H1 (cell line): ENCODE data around the gene ADGRB3. TPM values are rescaled to one million over a fixed set of nuclear protein-coding genes. Genes with fewer than 3 reads are reported as not detected.
A peak's percentile ranks its signal among the peaks of the same experiment; 100 is the strongest.

Source experiments
- CTCF ChIA-PET: fragments of 300-600 bp; sonication (Branson Sonifier 250); formaldehyde crosslinking; loops from one replicate; lab custom pipeline; 2021; ENCODE audit not compliant: partially characterized antibody; lab: Charles Lee
- POLR2A ChIA-PET: fragments of 300-600 bp; sonication (Branson Sonifier 250); formaldehyde crosslinking; loops from one replicate; lab custom pipeline; 2021; ENCODE audit warnings: inconsistent platforms; ENCODE audit not compliant: partially characterized antibody; lab: Charles Lee
- DNase-seq, 2 experiments: peaks; one replicate each; pipeline versions ENCODE4 v3.0.0 to v3.0.0-alpha.2; 2010 to 2022; ENCODE audit warnings: low spot score in 2 of 2, low read depth in 1 of 2, mixed read lengths in 1 of 2
- FAIRE-seq: peaks from 2 replicates; lab custom pipeline; 2011; peaks lifted over from hg19 to GRCh38; lab: Jason Lieb, UNC
- H2AFZ ChIP-seq: 2 replicates; pipeline ENCODE4 v1.8.1; 2012; ENCODE audit warnings: low read length, inconsistent platforms
- H2AK5ac ChIP-seq: 2 replicates; pipeline ENCODE4 v1.6.1; 2013; ENCODE audit warnings: low read depth, low read length
- H2BK120ac ChIP-seq: replicated peaks from 2 replicates; pipeline ENCODE3; 2013; ENCODE audit warnings: low read depth, low read length, inconsistent platforms
- H2BK12ac ChIP-seq: 2 replicates; pipeline ENCODE4 v1.6.1; 2013; ENCODE audit warnings: low read depth, low read length
- H2BK15ac ChIP-seq: 2 replicates; pipeline ENCODE4 v1.6.1; 2013; ENCODE audit warnings: low read length
- H2BK20ac ChIP-seq: 2 replicates; pipeline ENCODE4 v1.6.1; 2013; ENCODE audit warnings: low read length
- H2BK5ac ChIP-seq: 2 replicates; pipeline ENCODE4 v1.6.1; 2013; ENCODE audit warnings: low read depth, low read length
- H3K14ac ChIP-seq: 2 replicates; pipeline ENCODE4 v1.6.1; 2013; ENCODE audit warnings: inconsistent platforms; ENCODE audit not compliant: insufficient read length
- H3K18ac ChIP-seq: 2 replicates; pipeline ENCODE4 v1.6.1; 2013; ENCODE audit warnings: low read length; ENCODE audit errors: extremely low read depth
- H3K23ac ChIP-seq: 2 replicates; pipeline ENCODE4 v1.6.1; 2013; ENCODE audit warnings: inconsistent platforms; ENCODE audit not compliant: insufficient read length
- H3K23me2 ChIP-seq: 2 replicates; pipeline ENCODE4 v1.6.1; 2013; ENCODE audit warnings: low read depth, low read length
- H3K27ac ChIP-seq: 2 replicates; pipeline ENCODE4 v1.6.1; 2011; ENCODE audit warnings: low read depth, low read length, inconsistent platforms
- H3K27me3 ChIP-seq, 4 experiments: replicated peaks in 1 of 4; 1 replicate in 1 of 4; 2 replicates in 3 of 4; pipeline versions ENCODE4 v1.6.1 to v1.8.1; 2011 to 2013; ENCODE audit warnings: low read length in 3 of 4, mild to moderate bottlenecking in 3 of 4, inconsistent platforms in 2 of 4, mixed read lengths in 2 of 4, moderate library complexity in 1 of 4; ENCODE audit not compliant: control insufficient read depth in 3 of 4, insufficient read depth in 3 of 4; ENCODE audit errors: extremely low read depth in 1 of 4
- H3K36me3 ChIP-seq, 4 experiments: 2 replicates each; pipeline versions ENCODE4 v1.6.1 to v1.8.1; 2011 to 2013; ENCODE audit warnings: mild to moderate bottlenecking in 4 of 4, low read length in 3 of 4, moderate library complexity in 2 of 4, control low read depth in 1 of 4, inconsistent platforms in 1 of 4; ENCODE audit not compliant: insufficient read depth in 4 of 4, control insufficient read depth in 2 of 4
- H3K4ac ChIP-seq: replicated peaks from 2 replicates; pipeline ENCODE3; 2013; ENCODE audit warnings: low read length, low read depth, mixed read lengths, inconsistent platforms; ENCODE audit not compliant: insufficient read length
- H3K4me1 ChIP-seq, 4 experiments: replicated peaks in 1 of 4; 1 replicate in 1 of 4; 2 replicates in 3 of 4; pipeline versions ENCODE4 v1.6.1 to v1.8.1; 2011 to 2013; ENCODE audit warnings: low read length in 3 of 4, inconsistent platforms in 2 of 4, mixed read lengths in 1 of 4; ENCODE audit not compliant: insufficient read depth in 4 of 4, control insufficient read depth in 3 of 4
- H3K4me2 ChIP-seq, 2 experiments: 2 replicates each; pipeline versions ENCODE4 v1.6.1 to v1.8.1; 2011 to 2013; ENCODE audit warnings: low read depth in 2 of 2, low read length in 2 of 2, control low read depth in 1 of 2, inconsistent platforms in 1 of 2, mild to moderate bottlenecking in 1 of 2; ENCODE audit not compliant: insufficient read depth in 1 of 2
- H3K4me3 ChIP-seq, 4 experiments: fragments of 200-600, 300-600 bp in 1 of 4; sonication (generic), shearing (Covaris generic), sonication (Bioruptor Twin) in 1 of 4; 2 replicates each; pipeline versions ENCODE4 v1.5.1 to v1.8.1; 2011 to 2016; ENCODE audit warnings: low read length in 4 of 4, low read depth in 3 of 4, control low read depth in 2 of 4, inconsistent platforms in 2 of 4, mild to moderate bottlenecking in 2 of 4, mixed read lengths in 1 of 4, moderate library complexity in 1 of 4; ENCODE audit not compliant: insufficient read depth in 2 of 4; ENCODE audit errors: extremely low read depth in 1 of 4
- H3K56ac ChIP-seq: replicated peaks from 2 replicates; pipeline ENCODE3; 2013; ENCODE audit warnings: low read depth, mild to moderate bottlenecking, mixed read lengths, low read length, inconsistent platforms; ENCODE audit not compliant: insufficient read length
- H3K79me1 ChIP-seq: 2 replicates; pipeline ENCODE4 v1.6.1; 2013; ENCODE audit warnings: low read depth, low read length, control low read depth
- H3K79me2 ChIP-seq, 2 experiments: 2 replicates each; pipeline versions ENCODE4 v1.6.1 to v1.8.1; 2012 to 2013; ENCODE audit warnings: low read length in 2 of 2, mild to moderate bottlenecking in 2 of 2, inconsistent platforms in 1 of 2; ENCODE audit not compliant: insufficient read depth in 2 of 2, control insufficient read depth in 1 of 2
- H3K9ac ChIP-seq, 4 experiments: replicated peaks in 1 of 4; 1 replicate in 1 of 4; 2 replicates in 3 of 4; pipeline versions ENCODE4 v1.6.1 to v1.8.1; 2011 to 2013; ENCODE audit warnings: low read depth in 3 of 4, low read length in 3 of 4, control low read depth in 2 of 4, mild to moderate bottlenecking in 2 of 4, moderate library complexity in 2 of 4, inconsistent platforms in 1 of 4; ENCODE audit errors: extremely low read depth in 1 of 4
- H3K9me3 ChIP-seq, 2 experiments: 2 replicates each; pipeline versions ENCODE4 v1.6.1 to v1.8.1; 2012 to 2013; ENCODE audit warnings: mild to moderate bottlenecking in 2 of 2, moderate library complexity in 2 of 2, control low read depth in 1 of 2, inconsistent platforms in 1 of 2, low read depth in 1 of 2, low read length in 1 of 2, mixed read lengths in 1 of 2; ENCODE audit not compliant: insufficient read depth in 2 of 2
- H4K20me1 ChIP-seq, 2 experiments: replicated peaks in 1 of 2; 2 replicates each; pipeline versions ENCODE3 to v1.8.1; 2011 to 2013; ENCODE audit warnings: inconsistent platforms in 2 of 2, low read length in 2 of 2, mild to moderate bottlenecking in 1 of 2; ENCODE audit not compliant: insufficient read depth in 2 of 2, control insufficient read depth in 1 of 2
- H4K5ac ChIP-seq: 2 replicates; pipeline ENCODE4 v1.6.1; 2013; ENCODE audit warnings: low read length, low read depth, mixed read lengths, inconsistent platforms; ENCODE audit not compliant: insufficient read length
- H4K8ac ChIP-seq: 2 replicates; pipeline ENCODE4 v1.8.0; 2013; ENCODE audit warnings: mild to moderate bottlenecking, moderate library complexity, low read length, inconsistent platforms; ENCODE audit not compliant: insufficient read depth; ENCODE audit errors: extremely low read depth
- H4K91ac ChIP-seq: replicated peaks from 2 replicates; pipeline ENCODE3; 2013; ENCODE audit warnings: low read length, mixed read lengths, inconsistent platforms; ENCODE audit not compliant: insufficient read length
- BCL11A ChIP-seq, 2 experiments: IDR thresholded peaks; one replicate each; pipeline ENCODE4 v1.6.1; 2011; ENCODE audit warnings: low read depth in 2 of 2, low read length in 2 of 2, mild to moderate bottlenecking in 2 of 2
- EGR1 ChIP-seq: IDR thresholded peaks from 2 replicates; pipeline ENCODE4 v1.6.1; 2011; ENCODE audit warnings: low read depth, low read length, borderline replicate concordance
- EP300 ChIP-seq, 2 experiments: IDR thresholded peaks; 1 replicate in 1 of 2; 2 replicates in 1 of 2; pipeline ENCODE4 v1.6.1; 2011 to 2012; ENCODE audit warnings: low read depth in 2 of 2, low read length in 2 of 2, mild to moderate bottlenecking in 2 of 2, borderline replicate concordance in 1 of 2, inconsistent platforms in 1 of 2, moderate library complexity in 1 of 2
- EZH2 ChIP-seq: fragments of 200-600 bp; sonication (generic); IDR thresholded peaks from 2 replicates; pipeline ENCODE4 v1.7.1; 2012; ENCODE audit warnings: low read depth, mild to moderate bottlenecking, moderate library complexity, low read length, inconsistent platforms; ENCODE audit not compliant: severe bottlenecking
- NRF1 ChIP-seq: IDR thresholded peaks from 2 replicates; pipeline ENCODE4 v1.6.1; 2011; ENCODE audit warnings: mild to moderate bottlenecking, low read depth, low read length, improper control_type of control experiment
- RFX5 ChIP-seq: IDR thresholded peaks from 2 replicates; pipeline ENCODE4 v1.6.1; 2011; ENCODE audit warnings: low read depth, low read length, improper control_type of control experiment, borderline replicate concordance
- SAP30 ChIP-seq: fragments of 300-600 bp; sonication (generic); IDR thresholded peaks from 2 replicates; pipeline ENCODE4 v1.7.1; 2012; ENCODE audit warnings: low read length, moderate library complexity, mild to moderate bottlenecking, inconsistent platforms; ENCODE audit not compliant: insufficient read depth, insufficient replicate concordance
- SP4 ChIP-seq: IDR thresholded peaks from 2 replicates; pipeline ENCODE4 v1.6.1; 2012; ENCODE audit warnings: low read length, inconsistent platforms
- USF2 ChIP-seq: IDR thresholded peaks from 2 replicates; pipeline ENCODE4 v1.6.1; 2011; ENCODE audit warnings: low read length, improper control_type of control experiment
- WGBS, 2 experiments: shearing (Covaris generic) in 1 of 2; methylation state at CpG; one replicate each; pipeline versions ENCODE4 v1.1.6 to v1.1.7; 2013 to 2015; ENCODE audit warnings: low lambda C conversion rate in 2 of 2, mixed read lengths in 2 of 2, inconsistent platforms in 1 of 2, low coverage in 1 of 2, missing lambda C conversion rate in 1 of 2; ENCODE audit not compliant: insufficient replicate concordance in 2 of 2, insufficient coverage in 1 of 2, insufficient read length in 1 of 2; ENCODE audit errors: extremely low coverage in 1 of 2, missing lambda C conversion rate in 1 of 2; 5-methylcytosine and 5-hydroxymethylcytosine counted together
- polyA plus RNA-seq, 7 experiments: library from polyadenylated mRNA; depleted of rRNA in 3 of 7; stranded (reverse) in 5 of 7; unstranded in 2 of 7; fragments of >200 nt in 5 of 7; fragments of 200-250 nt in 2 of 7; gene quantifications; 1 replicate in 5 of 7; 2 replicates in 1 of 7; 4 replicates in 1 of 7; pipeline versions ENCODE4 v1.2.1 to v1.2.3, GENCODE V29; 2011 to 2013; ENCODE audit warnings: missing spikeins in 2 of 7, mixed read lengths in 2 of 7
- total RNA-seq: library from RNA; stranded (reverse); fragmentation: NEBNext Ultra II Directional; extraction: Animal tissue kit (Norgen Biotek cat#: 25700); gene quantifications from 2 replicates; pipeline ENCODE4 v1.2.1, GENCODE V29; 2021

Gene ADGRB3
- total and polyA plus RNA-seq, 2 of the 8 experiments (the other 6 are each of a cell fraction or from before 2014, with no cell fraction given), result 0.35 to 1.2 TPM

GRCh38 chr6:68695403-68695802 lies 60.3 kb downstream of the ADGRB3 start:
- no peaks in the 10 kb centered on the region for H3K23me2 ChIP-seq
- POLR2A ChIA-PET, result no interaction called here
- no peak overlapping the region for H2BK12ac ChIP-seq
- H4K91ac ChIP-seq, result peak overlapping the region; percentile 35
- no peak overlapping the region for H2AFZ ChIP-seq
- no peak overlapping the region for H3K18ac ChIP-seq
- no peaks in the 10 kb centered on the region for H3K36me3 ChIP-seq
- no peak overlapping the region for H3K27ac ChIP-seq
- no peak overlapping the region for H3K4me2 ChIP-seq
- H2BK20ac ChIP-seq, result no peak overlapping the region
- no peak overlapping the region for H3K14ac ChIP-seq
- no peak overlapping the region for H2AK5ac ChIP-seq
- no peaks in the 10 kb centered on the region for H3K9me3 ChIP-seq
- no peaks in the 10 kb centered on the region for H3K79me1 ChIP-seq
- no peak for TF ChIP-seq USF2
- no peak for TF ChIP-seq BCL11A (IDR thresholded peaks at IDR 0.05; ENCODE audit: low read depth in 2 of 2, low read length in 2 of 2)
- TF ChIP-seq RFX5, result no peak
- no peak for TF ChIP-seq SP4
- TF ChIP-seq EGR1, result no peak
- no peak for TF ChIP-seq EZH2
- TF ChIP-seq NRF1, result no peak
- no peak for TF ChIP-seq EP300 (IDR thresholded peaks at IDR 0.05; ENCODE audit: borderline replicate concordance in 1 of 2, low read depth in 2 of 2, low read length in 2 of 2)
- no peak for TF ChIP-seq SAP30
- H3K23ac ChIP-seq, result no peak overlapping the region
- H3K4me3 ChIP-seq, result no peak overlapping the region
- no peak overlapping the region for H2BK15ac ChIP-seq
- H3K4me1 ChIP-seq, result 0 out of 7 replicates have a peak, but pooled peaks cover 0 to 2% (median 0%) of the 10 kb centered on the region in 4 experiments
- H4K5ac ChIP-seq, result no peak overlapping the region
- 94% methylated on average over 4 of the region's 4 CpGs; no CpG with 5 or more reads in 1 of the 2 experiments for WGBS, 2 experiments
- H3K56ac ChIP-seq, result no peak overlapping the region
- H3K4ac ChIP-seq, result no peak overlapping the region
- no peak for DNase-seq
- H3K79me2 ChIP-seq, result no peaks in the 10 kb centered on the region
- no peak overlapping the region for H2BK120ac ChIP-seq
- no peak for FAIRE-seq
- no peak overlapping the region for H3K9ac ChIP-seq
- no peak overlapping the region for H2BK5ac ChIP-seq
- H4K20me1 ChIP-seq, result no peaks in the 10 kb centered on the region
- H4K8ac ChIP-seq, result no peak overlapping the region
- CTCF ChIA-PET, result interaction anchor here (1.0 kb wide), 1 partner anchor 32 kb away, joined by 4 read pairs; no protein-coding TSS in a partner anchor
- H3K27me3 ChIP-seq, result no peaks in the 10 kb centered on the region
